Measurements from ENCODE around the gene NCKAP5L.

NCKAP5L gene

DNA sequence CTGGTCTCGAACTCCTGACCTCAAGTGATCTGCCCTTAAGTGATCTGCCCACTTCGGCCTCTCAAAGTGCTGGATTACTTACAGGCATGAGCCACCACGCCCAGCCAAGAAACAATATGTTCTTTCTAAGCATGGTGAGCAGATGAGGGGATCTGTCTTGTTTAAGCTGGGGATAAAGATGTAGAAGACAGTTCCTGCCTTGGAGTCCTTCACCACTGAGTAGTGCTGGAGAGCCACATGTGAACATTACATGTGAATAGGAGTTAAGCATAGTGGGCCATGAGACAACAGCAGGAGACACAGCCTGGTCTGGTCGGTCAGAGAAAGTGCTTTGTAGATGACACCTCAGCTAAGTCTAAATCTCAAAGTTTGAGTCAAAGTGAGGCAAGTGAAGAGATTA, 60.9 kb downstream of the NCKAP5L start:
- TF ChIP-seq MYC (IDR thresholded peaks at IDR 0.05; ENCODE audit: low read depth, low read length) (no peak), POLR2A (IDR thresholded peaks at IDR 0.05; ENCODE audit: extremely low read depth, insufficient read length) (no peak)
- TF ChIP-seq, protein P1, sequence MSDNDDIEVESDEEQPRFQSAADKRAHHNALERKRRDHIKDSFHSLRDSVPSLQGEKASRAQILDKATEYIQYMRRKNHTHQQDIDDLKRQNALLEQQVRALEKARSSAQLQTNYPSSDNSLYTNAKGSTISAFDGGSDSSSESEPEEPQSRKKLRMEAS (IDR thresholded peaks at IDR 0.05; ENCODE audit: low read depth, low read length): no peak
- TF ChIP-seq, protein P2, sequence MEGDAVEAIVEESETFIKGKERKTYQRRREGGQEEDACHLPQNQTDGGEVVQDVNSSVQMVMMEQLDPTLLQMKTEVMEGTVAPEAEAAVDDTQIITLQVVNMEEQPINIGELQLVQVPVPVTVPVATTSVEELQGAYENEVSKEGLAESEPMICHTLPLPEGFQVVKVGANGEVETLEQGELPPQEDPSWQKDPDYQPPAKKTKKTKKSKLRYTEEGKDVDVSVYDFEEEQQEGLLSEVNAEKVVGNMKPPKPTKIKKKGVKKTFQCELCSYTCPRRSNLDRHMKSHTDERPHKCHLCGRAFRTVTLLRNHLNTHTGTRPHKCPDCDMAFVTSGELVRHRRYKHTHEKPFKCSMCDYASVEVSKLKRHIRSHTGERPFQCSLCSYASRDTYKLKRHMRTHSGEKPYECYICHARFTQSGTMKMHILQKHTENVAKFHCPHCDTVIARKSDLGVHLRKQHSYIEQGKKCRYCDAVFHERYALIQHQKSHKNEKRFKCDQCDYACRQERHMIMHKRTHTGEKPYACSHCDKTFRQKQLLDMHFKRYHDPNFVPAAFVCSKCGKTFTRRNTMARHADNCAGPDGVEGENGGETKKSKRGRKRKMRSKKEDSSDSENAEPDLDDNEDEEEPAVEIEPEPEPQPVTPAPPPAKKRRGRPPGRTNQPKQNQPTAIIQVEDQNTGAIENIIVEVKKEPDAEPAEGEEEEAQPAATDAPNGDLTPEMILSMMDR (IDR thresholded peaks at IDR 0.05; ENCODE audit: low read depth, low read length): no peak
- no peak overlapping the region for H3K4me3 ChIP-seq (ENCODE audit: low read depth, low read length)
- peak; percentile 41 for DNase-seq (ENCODE audit: low read depth)

DNA sequence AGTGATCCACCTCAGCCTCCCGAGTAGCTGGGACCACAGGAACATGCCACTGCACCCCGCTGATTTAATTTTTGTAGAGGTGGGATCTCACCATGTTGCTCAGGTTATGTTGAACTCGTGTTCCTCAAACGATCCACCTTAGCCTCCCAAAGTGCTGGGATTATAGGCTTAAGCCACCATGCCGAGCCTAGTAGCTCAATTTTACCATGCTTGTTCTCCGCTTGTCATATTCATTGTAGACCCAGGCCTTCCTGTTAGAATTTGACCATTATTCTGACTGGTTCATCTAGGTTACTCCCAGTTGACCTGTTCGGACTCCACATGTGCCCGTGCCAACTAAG, 62.1 kb downstream of the NCKAP5L start:
- no peak for DNase-seq (ENCODE audit: low read depth)
- no peak overlapping the region for H3K4me3 ChIP-seq (ENCODE audit: low read depth, low read length)
- TF ChIP-seq MYC (IDR thresholded peaks at IDR 0.05; ENCODE audit: low read depth, low read length): no peak
- TF ChIP-seq POLR2A (IDR thresholded peaks at IDR 0.05; ENCODE audit: extremely low read depth, insufficient read length): no peak
- TF ChIP-seq, protein P2 (IDR thresholded peaks at IDR 0.05; ENCODE audit: low read depth, low read length): no peak
- TF ChIP-seq, protein P1 (IDR thresholded peaks at IDR 0.05; ENCODE audit: low read depth, low read length): no peak

DNA sequence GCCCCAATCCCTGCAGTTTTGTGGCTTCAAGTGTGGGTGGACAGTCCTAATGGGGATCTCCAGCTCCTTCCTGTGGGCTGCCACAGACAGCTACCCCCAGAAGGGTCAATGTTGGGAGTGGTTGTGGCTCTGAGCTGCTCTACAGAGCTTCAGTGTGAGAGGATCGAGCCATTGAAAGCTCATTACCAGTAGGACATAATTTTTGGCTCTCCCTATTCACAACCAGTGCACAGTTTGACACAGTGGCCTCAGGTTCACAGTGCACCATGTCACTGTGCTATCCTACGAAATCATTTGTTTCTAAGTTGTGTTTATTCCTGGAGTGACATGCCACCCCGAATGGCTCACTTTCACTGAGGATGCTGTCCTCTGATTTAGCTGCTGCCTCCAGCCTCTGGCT, 64.1 kb downstream of the NCKAP5L start:
- no peak for DNase-seq (ENCODE audit: low read depth)
- no peak overlapping the region for H3K4me3 ChIP-seq (ENCODE audit: low read depth, low read length)
- TF ChIP-seq, protein P2 (IDR thresholded peaks at IDR 0.05; ENCODE audit: low read depth, low read length): no peak

DNA sequence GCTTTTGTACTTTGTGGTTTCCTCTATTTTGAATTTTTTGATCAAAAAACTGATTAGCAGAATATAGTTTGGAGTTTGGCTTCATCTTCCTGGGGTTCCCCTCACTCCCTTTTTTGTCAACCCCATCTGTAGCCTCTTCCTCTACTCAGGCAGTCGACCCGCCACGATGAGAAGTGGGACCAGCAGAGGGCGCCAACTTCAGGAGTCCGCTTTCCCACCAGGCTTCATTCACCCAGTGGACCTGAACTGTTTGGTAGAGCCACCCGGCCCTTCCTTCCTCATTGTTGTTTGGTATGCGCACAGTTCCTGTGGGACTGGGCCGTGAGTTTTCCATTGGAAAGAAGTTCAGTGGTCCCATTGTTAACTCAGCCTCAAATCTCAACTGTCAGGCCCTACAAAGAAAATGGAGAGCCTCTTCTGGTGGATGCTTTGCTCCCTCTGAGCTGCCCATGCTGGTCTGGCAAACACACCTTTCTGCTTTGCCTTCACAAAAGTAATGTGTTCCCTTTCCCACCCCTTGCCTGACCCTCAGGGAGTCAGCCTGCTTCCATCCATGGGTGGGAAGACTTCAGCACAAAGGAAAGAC, 65.1 kb downstream of the NCKAP5L start:
- TF ChIP-seq, protein P1 (IDR thresholded peaks at IDR 0.05; ENCODE audit: low read depth, low read length): no peak
- TF ChIP-seq, protein P2 (IDR thresholded peaks at IDR 0.05; ENCODE audit: low read depth, low read length): peak; percentile 93
- H3K4me3 ChIP-seq (ENCODE audit: low read depth, low read length): no peak overlapping the region
- DNase-seq (ENCODE audit: low read depth): peak; percentile 76

DNA sequence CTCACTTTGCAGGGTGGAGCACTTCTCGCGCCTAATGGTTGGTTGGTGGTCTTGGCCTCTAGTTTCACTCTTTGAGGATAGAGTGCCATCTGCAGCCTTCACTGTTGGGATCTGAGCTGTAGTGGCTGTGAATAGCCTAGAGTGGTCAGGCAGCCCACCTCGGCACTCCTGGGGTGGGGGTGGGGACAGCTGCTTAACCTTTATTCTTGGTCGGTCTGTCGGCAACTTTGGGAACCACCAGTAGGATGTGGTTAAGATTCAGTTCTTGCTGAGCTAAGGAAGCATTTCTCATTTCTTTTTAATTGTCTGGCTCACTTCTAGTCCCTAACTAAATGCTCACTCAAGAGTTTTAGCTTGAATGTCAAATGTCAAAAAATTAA, 65.8 kb downstream of the NCKAP5L start:
- DNase-seq (ENCODE audit: low read depth): no peak
- no peak overlapping the region for H3K4me3 ChIP-seq (ENCODE audit: low read depth, low read length)
- TF ChIP-seq, protein P2 (IDR thresholded peaks at IDR 0.05; ENCODE audit: low read depth, low read length): no peak
- TF ChIP-seq MYC (IDR thresholded peaks at IDR 0.05; ENCODE audit: low read depth, low read length): no peak
- TF ChIP-seq POLR2A (IDR thresholded peaks at IDR 0.05; ENCODE audit: extremely low read depth, insufficient read length): no peak
- TF ChIP-seq, protein P1 (IDR thresholded peaks at IDR 0.05; ENCODE audit: low read depth, low read length): no peak

Data from NB4 (cell line).